IMR-90 (cell line): Measurements from ENCODE around the gene USP17L12. TPM values are rescaled to one million over a fixed set of nuclear protein-coding genes. Genes with fewer than 3 reads are reported as not detected.
"Not testable (repeated sequence)": the region's sequence is repeated elsewhere in the genome, so short reads cannot be mapped to it uniquely, and the experiment has no call there.

ENCODE experiments used
- ATAC-seq: fragments of 200-7000 bp; cut with Tn5 transposase; 2 replicates; pipeline ENCODE4 v1.9.1; 2020; ENCODE audit warnings: low read depth, mild to moderate bottlenecking, moderate library complexity
- BruUV-seq: library from RNA; stranded (reverse); fragments of 400-500 nt; replicated peaks from 2 replicates; lab custom pipeline; 2021; lab: Mats Ljungman, UMichigan
- CTCF ChIA-PET: fragments of 300-600 bp; formaldehyde crosslinking; extraction: SDS; loops from one replicate; lab custom pipeline; 2021; ENCODE audit warnings: antibody characterized with exemption; lab: Yijun Ruan, JAX
- POLR2A ChIA-PET: fragments of 300-600 bp; sonication (Branson Sonifier 250); formaldehyde crosslinking; loops from one replicate; lab custom pipeline; 2022; ENCODE audit warnings: antibody characterized with exemption; ENCODE audit not compliant: unreplicated experiment; lab: Charles Lee
- DNase-seq: peaks from one replicate; pipeline ENCODE4 v3.0.0; 2013
- H2AFZ ChIP-seq: replicated peaks from 2 replicates; pipeline ENCODE3; 2013; ENCODE audit warnings: low read length, mild to moderate bottlenecking; ENCODE audit not compliant: poor library complexity
- H2AK5ac ChIP-seq: 2 replicates; pipeline ENCODE4 v1.6.1; 2013; ENCODE audit warnings: low read depth, low read length, inconsistent platforms
- H2AK9ac ChIP-seq: replicated peaks from 2 replicates; pipeline ENCODE3; 2013; ENCODE audit warnings: mild to moderate bottlenecking, low read depth, low read length, moderate library complexity; ENCODE audit not compliant: poor library complexity
- H2BK120ac ChIP-seq: 2 replicates; pipeline ENCODE4 v1.6.1; 2013; ENCODE audit warnings: low read depth, low read length, inconsistent platforms
- H2BK15ac ChIP-seq: 3 replicates; pipeline ENCODE4 v1.6.1; 2013; ENCODE audit warnings: low read depth, low read length, inconsistent platforms
- H2BK20ac ChIP-seq: 2 replicates; pipeline ENCODE4 v1.6.1; 2013; ENCODE audit warnings: low read depth, mild to moderate bottlenecking, inconsistent platforms, low read length, moderate library complexity
- H2BK5ac ChIP-seq: 2 replicates; pipeline ENCODE4 v1.6.1; 2013; ENCODE audit warnings: mild to moderate bottlenecking, low read depth, low read length, inconsistent platforms; ENCODE audit not compliant: poor library complexity, severe bottlenecking
- H3K14ac ChIP-seq: replicated peaks from 2 replicates; pipeline ENCODE4 v1.6.1; 2013; ENCODE audit warnings: low read depth, low read length, inconsistent platforms
- H3K18ac ChIP-seq: 2 replicates; pipeline ENCODE4 v1.6.1; 2013; ENCODE audit warnings: low read depth, low read length, control low read depth
- H3K23ac ChIP-seq: 2 replicates; pipeline ENCODE4 v1.6.1; 2013; ENCODE audit warnings: low read depth, low read length, inconsistent platforms
- H3K27ac ChIP-seq: 2 replicates; pipeline ENCODE4 v1.5.1; 2013; ENCODE audit warnings: mild to moderate bottlenecking, control low read depth, low read length; ENCODE audit not compliant: insufficient read depth
- H3K27me3 ChIP-seq: 2 replicates; pipeline ENCODE4 v1.6.1; 2013; ENCODE audit warnings: low read length; ENCODE audit not compliant: control insufficient read depth, insufficient read depth
- H3K36me3 ChIP-seq: 2 replicates; pipeline ENCODE4 v1.6.1; 2013; ENCODE audit warnings: low read length, mixed read lengths; ENCODE audit not compliant: control insufficient read depth, insufficient read depth
- H3K4ac ChIP-seq: 2 replicates; pipeline ENCODE4 v1.6.1; 2013; ENCODE audit warnings: low read depth, low read length, inconsistent platforms
- H3K4me1 ChIP-seq: 2 replicates; pipeline ENCODE4 v1.6.1; 2013; ENCODE audit warnings: low read length, mixed read lengths; ENCODE audit not compliant: control insufficient read depth, insufficient read depth
- H3K4me2 ChIP-seq: 2 replicates; pipeline ENCODE4 v1.6.1; 2013; ENCODE audit warnings: low read depth, mild to moderate bottlenecking, control low read depth, low read length, moderate library complexity
- H3K4me3 ChIP-seq: 2 replicates; pipeline ENCODE4 v1.5.1; 2013; ENCODE audit warnings: low read depth, mild to moderate bottlenecking, control low read depth, low read length, moderate library complexity; ENCODE audit not compliant: insufficient read depth
- H3K56ac ChIP-seq: 2 replicates; pipeline ENCODE4 v1.6.1; 2013; ENCODE audit warnings: low read length, inconsistent platforms; ENCODE audit not compliant: insufficient read depth; ENCODE audit errors: extremely low read depth
- H3K79me1 ChIP-seq, 2 experiments: 2 replicates each; pipeline ENCODE4 v1.6.1; 2013; ENCODE audit warnings: low read length in 2 of 2, inconsistent platforms in 1 of 2, low read depth in 1 of 2
- H3K9ac ChIP-seq: 2 replicates; pipeline ENCODE4 v1.6.1; 2013; ENCODE audit warnings: low read depth, low read length, control low read depth
- H3K9me1 ChIP-seq: 2 replicates; pipeline ENCODE4 v1.6.1; 2013; ENCODE audit warnings: low read length, inconsistent platforms; ENCODE audit not compliant: insufficient read depth
- H3K9me3 ChIP-seq: 2 replicates; pipeline ENCODE4 v1.6.1; 2013; ENCODE audit warnings: low read length; ENCODE audit not compliant: control insufficient read depth, insufficient read depth
- H4K20me1 ChIP-seq: 2 replicates; pipeline ENCODE4 v1.6.1; 2013; ENCODE audit warnings: low read length, inconsistent platforms; ENCODE audit not compliant: insufficient read depth
- H4K5ac ChIP-seq: 2 replicates; pipeline ENCODE4 v1.6.1; 2013; ENCODE audit warnings: mild to moderate bottlenecking, low read depth, low read length, control low read depth
- H4K8ac ChIP-seq, 2 experiments: 2 replicates each; pipeline ENCODE4 v1.6.1; 2013; ENCODE audit warnings: low read depth in 2 of 2, low read length in 2 of 2, control low read depth in 1 of 2, inconsistent platforms in 1 of 2
- H4K91ac ChIP-seq: 2 replicates; pipeline ENCODE4 v1.6.1; 2013; ENCODE audit warnings: low read depth, low read length, inconsistent platforms; ENCODE audit not compliant: insufficient read depth
- WGBS, 2 experiments: methylation state at CpG; one replicate each; pipeline versions ENCODE4 v1.1.5 to v1.1.7; 2013; ENCODE audit warnings: missing lambda C conversion rate in 2 of 2; ENCODE audit not compliant: insufficient read length in 1 of 2; ENCODE audit errors: extremely low coverage in 2 of 2; 5-methylcytosine and 5-hydroxymethylcytosine counted together
- dilution Hi-C: fragments of 300-500 bp; cut with HindIII; formaldehyde crosslinking; loops from one replicate; pipeline ENCODE4 v1.14.3; 2018; ENCODE audit warnings: low sequenced_read_pairs; ENCODE audit not compliant: unreplicated experiment
- in situ Hi-C: fragments of 300-500 bp; cut with MboI; formaldehyde crosslinking; loops from 3 replicates; pipeline ENCODE4 v1.14.3; 2019; ENCODE audit warnings: low sequenced_read_pairs, inconsistent platforms, mixed read lengths
- intact Hi-C: fragments of 100-400 bp; cut with micrococcal nuclease; formaldehyde crosslinking; loops from 2 replicates; pipeline ENCODE4 v1.10.0; 2022
- polyA plus RNA-seq, 3 experiments: library from polyadenylated mRNA; depleted of rRNA; stranded (reverse); fragments of >200 nt; gene quantifications; 2 replicates each; pipeline ENCODE4 v1.2.3, GENCODE V29; 2012; ENCODE audit warnings: low replicate concordance in 1 of 3
- total RNA-seq: library from RNA; depleted of rRNA; stranded (reverse); fragments of >200 nt; gene quantifications from 2 replicates; pipeline ENCODE4 v1.2.3, GENCODE V29; 2012

USP17L12 gene
- total and polyA plus RNA-seq, 2 of the 4 experiments (the other 2 are of a cell fraction), result not detected

- H4K20me1 ChIP-seq, H3K27ac ChIP-seq, H3K14ac ChIP-seq, H3K23ac ChIP-seq, H4K5ac ChIP-seq, H2BK5ac ChIP-seq, H3K9ac ChIP-seq, H2BK20ac ChIP-seq, intact Hi-C loops, H3K4ac ChIP-seq, H3K9me1 ChIP-seq, H3K9me3 ChIP-seq, H3K4me2 ChIP-seq, H2AK5ac ChIP-seq, H4K8ac ChIP-seq, H3K79me1 ChIP-seq, in situ Hi-C loops, H3K36me3 ChIP-seq, H3K27me3 ChIP-seq, CTCF ChIA-PET, H3K18ac ChIP-seq, H3K56ac ChIP-seq, BruUV-seq, H2AFZ ChIP-seq, POLR2A ChIA-PET, H2BK15ac ChIP-seq, H3K4me3 ChIP-seq, DNase-seq, ATAC-seq, H2BK120ac ChIP-seq, H4K91ac ChIP-seq, H3K4me1 ChIP-seq, H2AK9ac ChIP-seq, dilution Hi-C loops: not testable (repeated sequence)
- no CpG with 5 or more reads among the region's 14 CpGs for WGBS, 2 experiments
Observed at GRCh38 chr4:9214701-9215100, 5.3 kb upstream of the USP17L12 start.

DNA sequence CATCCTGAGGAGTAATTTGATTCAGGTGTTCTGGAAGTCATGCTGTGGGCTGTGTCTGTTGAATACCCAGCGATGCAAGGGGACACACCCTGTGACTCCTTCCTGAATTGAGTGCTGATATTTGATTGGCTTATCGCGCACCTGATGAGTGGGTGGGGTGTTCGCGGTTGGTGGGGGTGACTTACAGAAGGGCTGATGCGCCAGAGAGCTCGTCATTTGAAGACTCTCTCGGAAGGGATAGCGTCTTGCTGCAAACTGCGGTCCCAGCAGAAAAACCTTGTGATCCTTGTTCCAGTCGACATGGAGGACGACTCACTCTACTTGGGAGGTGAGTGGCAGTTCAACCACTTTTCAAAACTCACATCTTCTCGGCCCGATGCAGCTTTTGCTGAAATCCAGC lies 4.8 kb upstream of the USP17L12 start, which contains the start of gene USP17L11:
TSS of gene USP17L11 (plus strand) at position 301 of the 400 bp plus-strand sequence. CDS start at position 301, 0 bp downstream.
- H3K14ac ChIP-seq, H3K4me1 ChIP-seq, H3K27ac ChIP-seq, H3K36me3 ChIP-seq, H3K9me1 ChIP-seq, H3K56ac ChIP-seq, H2BK15ac ChIP-seq, H3K18ac ChIP-seq, H3K27me3 ChIP-seq, H2AK9ac ChIP-seq, H3K79me1 ChIP-seq, dilution Hi-C loops, H3K4me2 ChIP-seq, ATAC-seq, H2BK5ac ChIP-seq, H3K4me3 ChIP-seq, H3K9ac ChIP-seq, DNase-seq, H4K91ac ChIP-seq, H2AFZ ChIP-seq, H2AK5ac ChIP-seq, in situ Hi-C loops, H3K9me3 ChIP-seq, H2BK120ac ChIP-seq, H3K23ac ChIP-seq, intact Hi-C loops, H2BK20ac ChIP-seq, H3K4ac ChIP-seq, CTCF ChIA-PET, H4K5ac ChIP-seq, H4K20me1 ChIP-seq, BruUV-seq, H4K8ac ChIP-seq, POLR2A ChIA-PET: not testable (repeated sequence)
- no CpG with 5 or more reads among the region's 14 CpGs for WGBS, 2 experiments
